CD14-positive monocyte (primary cell): ENCODE measurements around the gene NTN5. TPM values are rescaled to one million over a fixed set of nuclear protein-coding genes. Genes with fewer than 3 reads are reported as not detected.
"Not testable (repeated sequence)": the region's sequence is repeated elsewhere in the genome, so short reads cannot be mapped to it uniquely, and the experiment has no call there.

ENCODE experiments used
- DNase-seq, 3 donors: peaks; one replicate each; pipeline ENCODE4 v3.0.0-alpha.2; 2011 to 2022
- H2AFZ ChIP-seq: 2 replicates; pipeline ENCODE4 v1.6.0; 2012; ENCODE audit warnings: mild to moderate bottlenecking, low read depth, low read length, inconsistent platforms; ENCODE audit not compliant: insufficient read depth, poor library complexity, severe bottlenecking
- H3K27ac ChIP-seq, 2 donors: 1 replicate in 1 of 2; 2 replicates in 1 of 2; pipeline ENCODE4 v1.5.1; 2012 to 2013; ENCODE audit warnings: low read length in 2 of 2, control low read depth in 1 of 2, inconsistent platforms in 1 of 2, low read depth in 1 of 2, mild to moderate bottlenecking in 1 of 2
- H3K27me3 ChIP-seq, 2 donors: one replicate each; pipeline versions ENCODE4 v1.6.0 to v1.6.1; 2011 to 2013; ENCODE audit warnings: low read length in 2 of 2; ENCODE audit not compliant: control insufficient read depth in 2 of 2, insufficient read depth in 2 of 2
- H3K36me3 ChIP-seq, 2 donors: replicated peaks in 1 of 2; 1 replicate in 1 of 2; 2 replicates in 1 of 2; pipeline versions ENCODE4 v1.5.1 to v1.6.1; 2012 to 2013; ENCODE audit warnings: low read length in 2 of 2, control low read depth in 1 of 2, inconsistent platforms in 1 of 2, mild to moderate bottlenecking in 1 of 2; ENCODE audit not compliant: insufficient read depth in 2 of 2, control insufficient read depth in 1 of 2
- H3K4me1 ChIP-seq, 2 donors: 1 replicate in 1 of 2; 2 replicates in 1 of 2; pipeline versions ENCODE4 v1.5.1 to v1.6.1; 2012 to 2013; ENCODE audit warnings: low read length in 2 of 2, control low read depth in 1 of 2, inconsistent platforms in 1 of 2, mild to moderate bottlenecking in 1 of 2, moderate library complexity in 1 of 2; ENCODE audit not compliant: insufficient read depth in 2 of 2, control insufficient read depth in 1 of 2
- H3K4me2 ChIP-seq: replicated peaks from 2 replicates; pipeline ENCODE3; 2012; ENCODE audit warnings: low read length, moderate library complexity, mild to moderate bottlenecking; ENCODE audit not compliant: poor library complexity, severe bottlenecking; ENCODE audit errors: extremely low read depth
- H3K4me3 ChIP-seq, 3 experiments: fragments of 200-600 bp in 1 of 3; sonication (generic) in 1 of 3; replicated peaks in 1 of 3; 1 replicate in 2 of 3; 2 replicates in 1 of 3; pipeline ENCODE4 v1.5.1; 2011 to 2013; ENCODE audit warnings: low read length in 3 of 3, mild to moderate bottlenecking in 3 of 3, control low read depth in 2 of 3, low read depth in 2 of 3, inconsistent platforms in 1 of 3, moderate library complexity in 1 of 3
- H3K79me2 ChIP-seq: 2 replicates; pipeline ENCODE4 v1.6.0; 2012; ENCODE audit warnings: mild to moderate bottlenecking, control low read depth, inconsistent platforms, low read length, moderate library complexity; ENCODE audit not compliant: insufficient read depth
- H3K9ac ChIP-seq: 2 replicates; pipeline ENCODE4 v1.6.0; 2017; ENCODE audit warnings: low read length, mild to moderate bottlenecking; ENCODE audit not compliant: insufficient read depth, poor library complexity, severe bottlenecking
- H3K9me3 ChIP-seq, 2 donors: replicated peaks in 1 of 2; 1 replicate in 1 of 2; 2 replicates in 1 of 2; pipeline versions ENCODE4 v1.5.1 to v1.6.1; 2012 to 2013; ENCODE audit warnings: low read length in 2 of 2, control low read depth in 1 of 2; ENCODE audit not compliant: control insufficient read depth in 1 of 2, insufficient read depth in 1 of 2
- H4K20me1 ChIP-seq: 2 replicates; pipeline ENCODE4 v1.6.0; 2012; ENCODE audit warnings: mild to moderate bottlenecking, low read length, control low read depth, moderate library complexity; ENCODE audit not compliant: insufficient read depth
- H3K27ac Mint-ChIP-seq, 7 donors: one replicate each; pipeline ENCODE4 v1.8.0; 2020; ENCODE audit warnings: mild to moderate bottlenecking in 7 of 7, mixed read lengths in 7 of 7, moderate library complexity in 6 of 7, inconsistent platforms in 2 of 7
- H3K27me3 Mint-ChIP-seq, 3 donors: one replicate each; pipeline ENCODE4 v1.8.0; 2021 to 2022; ENCODE audit warnings: low read depth in 3 of 3, mild to moderate bottlenecking in 3 of 3, mixed read lengths in 3 of 3, moderate library complexity in 3 of 3, inconsistent platforms in 1 of 3
- H3K36me3 Mint-ChIP-seq, 2 donors: one replicate each; pipeline ENCODE4 v1.8.0; 2020; ENCODE audit warnings: mixed read lengths in 2 of 2, inconsistent platforms in 1 of 2, mild to moderate bottlenecking in 1 of 2
- H3K4me1 Mint-ChIP-seq: one replicate; pipeline ENCODE4 v1.8.0; 2020; ENCODE audit warnings: mild to moderate bottlenecking, mixed read lengths
- H3K4me3 Mint-ChIP-seq, 2 donors: one replicate each; pipeline ENCODE4 v1.8.0; 2020; ENCODE audit warnings: mild to moderate bottlenecking in 2 of 2, mixed read lengths in 2 of 2, moderate library complexity in 1 of 2
- H3K9me3 Mint-ChIP-seq, 7 donors: one replicate each; pipeline ENCODE4 v1.8.0; 2020 to 2022; ENCODE audit warnings: mixed read lengths in 7 of 7, mild to moderate bottlenecking in 6 of 7, moderate library complexity in 6 of 7, inconsistent platforms in 2 of 7
- WGBS: methylation state at CpG from one replicate; pipeline ENCODE4 v1.1.5; 2013; ENCODE audit warnings: missing lambda C conversion rate; ENCODE audit not compliant: insufficient coverage; 5-methylcytosine and 5-hydroxymethylcytosine counted together
- intact Hi-C, 2 donors: fragments of 100-400 bp; cut with micrococcal nuclease; formaldehyde crosslinking; loops; one replicate each; pipeline versions ENCODE4 v1.15.0 to v1.15.1; 2023
- polyA plus RNA-seq, 3 donors: library from polyadenylated mRNA; depleted of rRNA in 1 of 3; unstranded in 2 of 3; stranded (reverse) in 1 of 3; fragments of 300-500 nt in 2 of 3; fragments of >200 nt in 1 of 3; fragmentation: Illumina TruSeq in 2 of 3; gene quantifications; 1 replicate in 2 of 3; 2 replicates in 1 of 3; pipeline ENCODE4 v1.2.3, GENCODE V29; 2012 to 2021
- TF ChIP-seq, protein P1 (sequence below): fragments of 200-600 bp; IDR thresholded peaks from one replicate; pipeline ENCODE4 v1.8.0; 2022; ENCODE audit warnings: antibody characterized with exemption, mild to moderate bottlenecking

The NTN5 gene
- polyA plus RNA-seq, 3 donors, result 0.44 TPM; not detected in 2

DNA sequence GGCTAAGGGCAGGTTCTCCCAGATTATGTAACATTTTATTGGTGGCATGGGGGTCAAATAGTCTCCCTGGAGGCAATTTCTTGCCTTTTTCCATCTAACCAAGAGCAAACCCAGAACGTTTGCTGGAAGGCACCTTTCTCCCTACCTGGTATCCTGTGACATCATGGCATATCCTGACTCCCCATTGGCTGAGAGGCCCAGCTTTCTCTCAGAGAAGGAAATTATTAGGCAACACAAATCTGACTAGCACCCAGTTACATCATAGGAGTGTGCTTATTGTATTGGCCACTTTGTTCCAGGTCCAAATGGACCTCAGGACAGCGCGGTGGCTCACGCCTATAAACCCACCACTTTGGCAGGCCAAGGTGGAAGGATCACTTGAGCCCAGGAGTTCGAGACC is 13.0 kb downstream of the NTN5 start:
- Histone ChIP-seq H3K79me2 (no peaks in the 10 kb centered on the region), H4K20me1 (no peaks in the 10 kb centered on the region), H3K9ac (no peak overlapping the region), H3K27ac (no peak overlapping the region), H3K4me2 (no peak overlapping the region), H3K4me3 (no peak overlapping the region), H3K36me3 (no peaks in the 10 kb centered on the region), H3K27me3 (no peaks in the 10 kb centered on the region), H3K4me1 (peaks cover 18 to 22% of the 10 kb centered on the region in 2 donors), H2AFZ (no peak overlapping the region), H3K9me3 (no peaks in the 10 kb centered on the region)
- Mint-ChIP-seq H3K4me3 (no peak overlapping the region), H3K27me3 (peaks cover 3 to 7% (median 7%) of the 10 kb centered on the region in 3 donors), H3K4me1 (peaks cover 16% of the 10 kb centered on the region), H3K27ac (peak overlapping the region in 4 of 7 donors; percentile 47 to 81 (median 74)), H3K36me3 (no peaks in the 10 kb centered on the region), H3K9me3 (no peaks in the 10 kb centered on the region)
- intact Hi-C loops, result no loop called here
- peak; percentile 46 to 79 (median 78) for DNase-seq
- 67% methylated on average over 3 of the region's 5 CpGs for WGBS
- TF ChIP-seq, protein P1, sequence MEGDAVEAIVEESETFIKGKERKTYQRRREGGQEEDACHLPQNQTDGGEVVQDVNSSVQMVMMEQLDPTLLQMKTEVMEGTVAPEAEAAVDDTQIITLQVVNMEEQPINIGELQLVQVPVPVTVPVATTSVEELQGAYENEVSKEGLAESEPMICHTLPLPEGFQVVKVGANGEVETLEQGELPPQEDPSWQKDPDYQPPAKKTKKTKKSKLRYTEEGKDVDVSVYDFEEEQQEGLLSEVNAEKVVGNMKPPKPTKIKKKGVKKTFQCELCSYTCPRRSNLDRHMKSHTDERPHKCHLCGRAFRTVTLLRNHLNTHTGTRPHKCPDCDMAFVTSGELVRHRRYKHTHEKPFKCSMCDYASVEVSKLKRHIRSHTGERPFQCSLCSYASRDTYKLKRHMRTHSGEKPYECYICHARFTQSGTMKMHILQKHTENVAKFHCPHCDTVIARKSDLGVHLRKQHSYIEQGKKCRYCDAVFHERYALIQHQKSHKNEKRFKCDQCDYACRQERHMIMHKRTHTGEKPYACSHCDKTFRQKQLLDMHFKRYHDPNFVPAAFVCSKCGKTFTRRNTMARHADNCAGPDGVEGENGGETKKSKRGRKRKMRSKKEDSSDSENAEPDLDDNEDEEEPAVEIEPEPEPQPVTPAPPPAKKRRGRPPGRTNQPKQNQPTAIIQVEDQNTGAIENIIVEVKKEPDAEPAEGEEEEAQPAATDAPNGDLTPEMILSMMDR, result no peak

DNA sequence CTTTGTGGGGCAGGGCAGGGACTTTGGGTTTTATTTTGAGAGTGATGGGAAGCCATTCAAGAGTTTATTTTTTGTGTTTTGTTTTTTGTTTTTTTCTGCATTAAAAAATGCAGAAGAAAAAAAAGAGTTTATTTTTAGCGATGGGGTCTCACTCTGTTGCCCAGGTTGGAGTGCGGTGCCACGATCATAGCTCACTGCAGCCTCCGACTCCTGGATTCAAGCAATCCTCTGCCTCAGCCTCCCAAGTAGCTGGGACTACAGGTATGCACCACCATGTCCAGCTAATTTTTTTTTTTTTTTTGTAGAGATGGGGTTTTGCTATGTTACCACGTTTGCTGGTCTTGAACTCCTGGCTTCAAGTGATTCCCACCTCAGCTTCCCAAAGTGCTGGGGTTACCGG is 14.3 kb downstream of the NTN5 start:
- Mint-ChIP-seq H3K9me3 (peaks cover 0 to 3% (median 0%) of the 10 kb centered on the region in 7 donors), H3K27ac (no peak overlapping the region), H3K27me3 (peaks cover 7 to 10% (median 7%) of the 10 kb centered on the region in 3 donors), H3K4me1 (peaks cover 16% of the 10 kb centered on the region), H3K4me3 (no peak overlapping the region), H3K36me3 (no peaks in the 10 kb centered on the region)
- TF ChIP-seq, protein P1, result no peak
- intact Hi-C loops, result no loop called here
- H4K20me1 ChIP-seq, result no peaks in the 10 kb centered on the region
- no peaks in the 10 kb centered on the region for H3K36me3 ChIP-seq
- no peak overlapping the region for H3K9ac ChIP-seq
- H3K27me3 ChIP-seq, result no peaks in the 10 kb centered on the region
- no peak overlapping the region for H3K4me2 ChIP-seq
- H3K27ac ChIP-seq, result no peak overlapping the region
- WGBS, result 90% methylated on average over 3 of the region's 6 CpGs
- H3K4me3 ChIP-seq, result no peak overlapping the region
- no peaks in the 10 kb centered on the region for H3K9me3 ChIP-seq
- no peaks in the 10 kb centered on the region for H3K79me2 ChIP-seq
- peaks cover 18 to 22% of the 10 kb centered on the region in 2 donors for H3K4me1 ChIP-seq
- H2AFZ ChIP-seq, result no peak overlapping the region
- no peak for DNase-seq

GRCh38 chr19:48657828-48658227 is 15.0 kb downstream of the NTN5 start:
- H3K4me3 Mint-ChIP-seq, H3K36me3 ChIP-seq, DNase-seq, H3K27me3 ChIP-seq, H4K20me1 ChIP-seq, H2AFZ ChIP-seq, H3K27ac ChIP-seq, H3K9me3 ChIP-seq, H3K4me3 ChIP-seq, H3K36me3 Mint-ChIP-seq, H3K4me2 ChIP-seq, H3K79me2 ChIP-seq, intact Hi-C loops, H3K9ac ChIP-seq, H3K9me3 Mint-ChIP-seq: not testable (repeated sequence)
- WGBS, result 90% methylated on average over 4 of the region's 5 CpGs
- peaks cover 23 to 26% of the 10 kb centered on the region in 2 donors for H3K4me1 ChIP-seq
- Mint-ChIP-seq H3K4me1 (peaks cover 17% of the 10 kb centered on the region), H3K27me3 (peaks cover 7 to 10% (median 7%) of the 10 kb centered on the region in 3 donors), H3K27ac (peak overlapping the region in 1 of 7 donors; percentile 11)
